ENCODE measurements around the gene ZNF264.

DNA sequence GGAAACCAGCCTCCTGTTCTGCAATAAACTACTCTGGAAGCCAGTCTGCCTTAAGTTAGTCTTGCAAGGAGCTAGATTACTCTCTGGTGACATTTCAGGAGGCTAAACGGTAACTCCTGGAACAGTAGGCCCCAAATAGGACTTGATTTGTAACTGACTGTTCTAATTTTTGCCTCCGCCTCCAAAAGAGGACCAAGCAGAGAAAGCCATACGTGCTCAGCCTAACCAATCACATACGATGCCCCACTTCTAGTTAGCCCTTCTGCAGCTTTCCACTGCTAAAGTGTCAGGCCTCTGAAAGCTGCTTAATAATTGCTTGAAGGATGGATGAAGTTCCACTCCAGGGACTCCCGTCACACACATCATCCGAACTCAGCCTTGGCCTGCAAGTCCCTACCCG lies 49.9 kb downstream of the ZNF264 start:
- TF ChIP-seq, protein P1, sequence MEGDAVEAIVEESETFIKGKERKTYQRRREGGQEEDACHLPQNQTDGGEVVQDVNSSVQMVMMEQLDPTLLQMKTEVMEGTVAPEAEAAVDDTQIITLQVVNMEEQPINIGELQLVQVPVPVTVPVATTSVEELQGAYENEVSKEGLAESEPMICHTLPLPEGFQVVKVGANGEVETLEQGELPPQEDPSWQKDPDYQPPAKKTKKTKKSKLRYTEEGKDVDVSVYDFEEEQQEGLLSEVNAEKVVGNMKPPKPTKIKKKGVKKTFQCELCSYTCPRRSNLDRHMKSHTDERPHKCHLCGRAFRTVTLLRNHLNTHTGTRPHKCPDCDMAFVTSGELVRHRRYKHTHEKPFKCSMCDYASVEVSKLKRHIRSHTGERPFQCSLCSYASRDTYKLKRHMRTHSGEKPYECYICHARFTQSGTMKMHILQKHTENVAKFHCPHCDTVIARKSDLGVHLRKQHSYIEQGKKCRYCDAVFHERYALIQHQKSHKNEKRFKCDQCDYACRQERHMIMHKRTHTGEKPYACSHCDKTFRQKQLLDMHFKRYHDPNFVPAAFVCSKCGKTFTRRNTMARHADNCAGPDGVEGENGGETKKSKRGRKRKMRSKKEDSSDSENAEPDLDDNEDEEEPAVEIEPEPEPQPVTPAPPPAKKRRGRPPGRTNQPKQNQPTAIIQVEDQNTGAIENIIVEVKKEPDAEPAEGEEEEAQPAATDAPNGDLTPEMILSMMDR (IDR thresholded peaks at IDR 0.05) = no peak
- no peak for TF ChIP-seq POLR2AphosphoS5 (IDR thresholded peaks at IDR 0.05)
- no peak for TF ChIP-seq POLR2A (IDR thresholded peaks at IDR 0.05)
- no peak for TF ChIP-seq EP300 (IDR thresholded peaks at IDR 0.05)

Measured in suprapubic skin (tissue), 4 donors.